CD14-positive monocyte (primary cell): Measurements from ENCODE around the gene CTNNA2. TPM values are rescaled to one million over a fixed set of nuclear protein-coding genes. Genes with fewer than 3 reads are reported as not detected.

Experiments used
- DNase-seq, 3 donors: peaks; one replicate each; pipeline ENCODE4 v3.0.0-alpha.2; 2011 to 2022
- H2AFZ ChIP-seq: 2 replicates; pipeline ENCODE4 v1.6.0; 2012; ENCODE audit warnings: mild to moderate bottlenecking, low read depth, low read length, inconsistent platforms; ENCODE audit not compliant: insufficient read depth, poor library complexity, severe bottlenecking
- H3K27ac ChIP-seq, 2 donors: 1 replicate in 1 of 2; 2 replicates in 1 of 2; pipeline ENCODE4 v1.5.1; 2012 to 2013; ENCODE audit warnings: low read length in 2 of 2, control low read depth in 1 of 2, inconsistent platforms in 1 of 2, low read depth in 1 of 2, mild to moderate bottlenecking in 1 of 2
- H3K27me3 ChIP-seq, 2 donors: one replicate each; pipeline versions ENCODE4 v1.6.0 to v1.6.1; 2011 to 2013; ENCODE audit warnings: low read length in 2 of 2; ENCODE audit not compliant: control insufficient read depth in 2 of 2, insufficient read depth in 2 of 2
- H3K36me3 ChIP-seq, 2 donors: replicated peaks in 1 of 2; 1 replicate in 1 of 2; 2 replicates in 1 of 2; pipeline versions ENCODE4 v1.5.1 to v1.6.1; 2012 to 2013; ENCODE audit warnings: low read length in 2 of 2, control low read depth in 1 of 2, inconsistent platforms in 1 of 2, mild to moderate bottlenecking in 1 of 2; ENCODE audit not compliant: insufficient read depth in 2 of 2, control insufficient read depth in 1 of 2
- H3K4me1 ChIP-seq, 2 donors: 1 replicate in 1 of 2; 2 replicates in 1 of 2; pipeline versions ENCODE4 v1.5.1 to v1.6.1; 2012 to 2013; ENCODE audit warnings: low read length in 2 of 2, control low read depth in 1 of 2, inconsistent platforms in 1 of 2, mild to moderate bottlenecking in 1 of 2, moderate library complexity in 1 of 2; ENCODE audit not compliant: insufficient read depth in 2 of 2, control insufficient read depth in 1 of 2
- H3K4me2 ChIP-seq: replicated peaks from 2 replicates; pipeline ENCODE3; 2012; ENCODE audit warnings: low read length, moderate library complexity, mild to moderate bottlenecking; ENCODE audit not compliant: poor library complexity, severe bottlenecking; ENCODE audit errors: extremely low read depth
- H3K4me3 ChIP-seq, 3 experiments: fragments of 200-600 bp in 1 of 3; sonication (generic) in 1 of 3; replicated peaks in 1 of 3; 1 replicate in 2 of 3; 2 replicates in 1 of 3; pipeline ENCODE4 v1.5.1; 2011 to 2013; ENCODE audit warnings: low read length in 3 of 3, mild to moderate bottlenecking in 3 of 3, control low read depth in 2 of 3, low read depth in 2 of 3, inconsistent platforms in 1 of 3, moderate library complexity in 1 of 3
- H3K79me2 ChIP-seq: 2 replicates; pipeline ENCODE4 v1.6.0; 2012; ENCODE audit warnings: mild to moderate bottlenecking, control low read depth, inconsistent platforms, low read length, moderate library complexity; ENCODE audit not compliant: insufficient read depth
- H3K9ac ChIP-seq: 2 replicates; pipeline ENCODE4 v1.6.0; 2017; ENCODE audit warnings: low read length, mild to moderate bottlenecking; ENCODE audit not compliant: insufficient read depth, poor library complexity, severe bottlenecking
- H3K9me3 ChIP-seq, 2 donors: replicated peaks in 1 of 2; 1 replicate in 1 of 2; 2 replicates in 1 of 2; pipeline versions ENCODE4 v1.5.1 to v1.6.1; 2012 to 2013; ENCODE audit warnings: low read length in 2 of 2, control low read depth in 1 of 2; ENCODE audit not compliant: control insufficient read depth in 1 of 2, insufficient read depth in 1 of 2
- H4K20me1 ChIP-seq: 2 replicates; pipeline ENCODE4 v1.6.0; 2012; ENCODE audit warnings: mild to moderate bottlenecking, low read length, control low read depth, moderate library complexity; ENCODE audit not compliant: insufficient read depth
- H3K27ac Mint-ChIP-seq, 7 donors: one replicate each; pipeline ENCODE4 v1.8.0; 2020; ENCODE audit warnings: mild to moderate bottlenecking in 7 of 7, mixed read lengths in 7 of 7, moderate library complexity in 6 of 7, inconsistent platforms in 2 of 7
- H3K27me3 Mint-ChIP-seq, 3 donors: one replicate each; pipeline ENCODE4 v1.8.0; 2021 to 2022; ENCODE audit warnings: low read depth in 3 of 3, mild to moderate bottlenecking in 3 of 3, mixed read lengths in 3 of 3, moderate library complexity in 3 of 3, inconsistent platforms in 1 of 3
- H3K36me3 Mint-ChIP-seq, 2 donors: one replicate each; pipeline ENCODE4 v1.8.0; 2020; ENCODE audit warnings: mixed read lengths in 2 of 2, inconsistent platforms in 1 of 2, mild to moderate bottlenecking in 1 of 2
- H3K4me1 Mint-ChIP-seq: one replicate; pipeline ENCODE4 v1.8.0; 2020; ENCODE audit warnings: mild to moderate bottlenecking, mixed read lengths
- H3K4me3 Mint-ChIP-seq, 2 donors: one replicate each; pipeline ENCODE4 v1.8.0; 2020; ENCODE audit warnings: mild to moderate bottlenecking in 2 of 2, mixed read lengths in 2 of 2, moderate library complexity in 1 of 2
- H3K9me3 Mint-ChIP-seq, 7 donors: one replicate each; pipeline ENCODE4 v1.8.0; 2020 to 2022; ENCODE audit warnings: mixed read lengths in 7 of 7, mild to moderate bottlenecking in 6 of 7, moderate library complexity in 6 of 7, inconsistent platforms in 2 of 7
- CTCF ChIP-seq: fragments of 200-600 bp; IDR thresholded peaks from one replicate; pipeline ENCODE4 v1.8.0; 2022; ENCODE audit warnings: antibody characterized with exemption, mild to moderate bottlenecking
- WGBS: methylation state at CpG from one replicate; pipeline ENCODE4 v1.1.5; 2013; ENCODE audit warnings: missing lambda C conversion rate; ENCODE audit not compliant: insufficient coverage; 5-methylcytosine and 5-hydroxymethylcytosine counted together
- intact Hi-C, 2 donors: fragments of 100-400 bp; cut with micrococcal nuclease; formaldehyde crosslinking; loops; one replicate each; pipeline versions ENCODE4 v1.15.0 to v1.15.1; 2023
- polyA plus RNA-seq, 3 donors: library from polyadenylated mRNA; depleted of rRNA in 1 of 3; unstranded in 2 of 3; stranded (reverse) in 1 of 3; fragments of 300-500 nt in 2 of 3; fragments of >200 nt in 1 of 3; fragmentation: Illumina TruSeq in 2 of 3; gene quantifications; 1 replicate in 2 of 3; 2 replicates in 1 of 3; pipeline ENCODE4 v1.2.3, GENCODE V29; 2012 to 2021

Gene CTNNA2
- polyA plus RNA-seq, 3 donors, result not detected

GRCh38 chr2:79910643-79911042 lies 397.8 kb downstream of the CTNNA2 start:
- H2AFZ ChIP-seq, result no peak overlapping the region
- H3K36me3 ChIP-seq, result no peaks in the 10 kb centered on the region
- H3K9ac ChIP-seq, result no peak overlapping the region
- H4K20me1 ChIP-seq, result no peaks in the 10 kb centered on the region
- Mint-ChIP-seq H3K27me3 (no peaks in the 10 kb centered on the region), H3K4me1 (no peaks in the 10 kb centered on the region), H3K36me3 (no peaks in the 10 kb centered on the region), H3K9me3 (peaks cover 0 to 6% (median 2%) of the 10 kb centered on the region in 7 donors), H3K4me3 (no peak overlapping the region), H3K27ac (no peak overlapping the region)
- no peak for TF ChIP-seq CTCF
- no peak overlapping the region for H3K27ac ChIP-seq
- no peak overlapping the region for H3K4me3 ChIP-seq
- no peaks in the 10 kb centered on the region for H3K9me3 ChIP-seq
- no peak for DNase-seq
- H3K27me3 ChIP-seq, result no peaks in the 10 kb centered on the region
- H3K4me2 ChIP-seq, result no peak overlapping the region
- intact Hi-C loops, result no loop called here
- H3K79me2 ChIP-seq, result no peaks in the 10 kb centered on the region
- H3K4me1 ChIP-seq, result no peaks in the 10 kb centered on the region
- WGBS, result no CpG with 5 or more reads among the region's 1 CpG

- H3K36me3 ChIP-seq, result no peaks in the 10 kb centered on the region
- TF ChIP-seq CTCF, result no peak
- H3K9ac ChIP-seq, result no peak overlapping the region
- no peaks in the 10 kb centered on the region for H3K27me3 ChIP-seq
- no peaks in the 10 kb centered on the region for H4K20me1 ChIP-seq
- 100% methylated on average over 1 of the region's 4 CpGs for WGBS
- no peaks in the 10 kb centered on the region for H3K4me1 ChIP-seq
- Mint-ChIP-seq H3K4me1 (no peaks in the 10 kb centered on the region), H3K27me3 (no peaks in the 10 kb centered on the region), H3K36me3 (no peaks in the 10 kb centered on the region), H3K4me3 (no peak overlapping the region), H3K27ac (no peak overlapping the region), H3K9me3 (peaks cover 0 to 10% (median 2%) of the 10 kb centered on the region in 7 donors)
- H3K27ac ChIP-seq, result no peak overlapping the region
- H3K4me3 ChIP-seq, result no peak overlapping the region
- H3K4me2 ChIP-seq, result no peak overlapping the region
- no peaks in the 10 kb centered on the region for H3K9me3 ChIP-seq
- H3K79me2 ChIP-seq, result no peaks in the 10 kb centered on the region
- intact Hi-C loops, result no loop called here
- no peak for DNase-seq
- no peak overlapping the region for H2AFZ ChIP-seq
Measured at GRCh38 chr2:79915455-79915854, 402.6 kb downstream of the CTNNA2 start.
